Stimulated activated CD4-positive, alpha-beta T cell treated with anti-CD3 and anti-CD28 coated beads, Interleukin-4, amount 100 ng/mL, for 4 hours (primary cell): ENCODE data around the gene PITPNM1.

Experiments
- DNase-seq, 2 experiments: peaks; one replicate each; pipeline ENCODE4 v3.0.0-alpha.2; 2020

Gene PITPNM1

DNA sequence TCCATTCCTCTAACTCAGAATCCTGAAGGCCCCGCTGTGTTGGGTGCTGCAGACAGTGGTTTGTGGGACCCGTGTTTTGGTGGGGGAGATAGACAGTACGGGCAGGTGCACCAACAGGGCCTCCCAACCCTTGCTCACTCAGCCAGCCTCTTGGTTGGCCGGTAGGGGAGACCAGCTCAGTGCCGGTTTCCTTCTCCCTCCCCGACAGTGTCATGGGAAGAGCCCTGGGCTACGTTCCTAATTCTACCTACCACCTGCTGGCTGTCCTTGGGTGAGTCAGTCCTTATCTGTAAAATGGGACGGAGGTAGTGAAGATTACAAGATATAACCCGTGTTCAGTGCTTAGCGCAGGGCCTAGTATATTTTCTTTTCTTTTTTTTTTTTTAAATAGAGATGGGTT, 42.0 kb downstream of the PITPNM1 start:
- no peak for DNase-seq

DNA sequence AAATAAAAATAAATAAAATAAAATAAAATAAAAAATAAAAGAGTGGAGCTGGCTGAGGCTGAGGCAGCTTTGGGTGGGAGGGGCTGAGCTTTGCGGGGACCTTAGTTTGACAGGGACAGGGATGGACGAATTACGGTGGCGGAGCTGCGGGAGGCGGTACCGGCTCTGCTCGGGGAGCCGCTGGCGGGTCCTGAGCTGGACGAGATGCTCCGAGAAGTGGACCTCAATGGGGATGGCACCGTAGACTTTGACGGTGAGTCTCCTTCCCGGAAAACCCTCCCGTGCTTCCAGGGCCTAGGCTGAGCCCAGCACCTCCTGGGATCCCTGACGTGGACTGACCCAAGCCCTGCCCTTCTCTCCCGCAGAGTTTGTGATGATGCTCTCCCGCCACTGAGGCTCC, 46.9 kb downstream of the PITPNM1 start:
- no peak for DNase-seq

DNA sequence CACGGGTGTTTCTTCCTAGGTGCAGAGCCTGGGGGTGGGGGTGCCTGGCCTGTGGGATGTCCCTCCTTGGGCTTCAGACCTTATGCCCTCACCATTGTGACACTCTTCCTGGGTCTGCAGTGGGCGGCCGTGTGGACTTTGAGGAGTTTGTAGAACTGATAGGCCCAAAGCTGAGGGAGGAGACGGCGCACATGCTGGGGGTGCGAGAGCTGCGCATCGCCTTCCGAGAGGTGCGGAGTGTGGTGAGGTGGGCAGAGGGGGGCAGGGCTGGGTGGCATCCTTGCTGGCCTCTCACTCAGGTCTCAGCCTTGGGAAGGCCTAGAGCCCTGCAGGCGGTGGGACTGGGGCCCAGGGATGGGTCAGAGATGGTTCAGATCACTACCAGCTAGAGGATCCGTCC, 47.7 kb downstream of the PITPNM1 start:
- no peak for DNase-seq

DNA sequence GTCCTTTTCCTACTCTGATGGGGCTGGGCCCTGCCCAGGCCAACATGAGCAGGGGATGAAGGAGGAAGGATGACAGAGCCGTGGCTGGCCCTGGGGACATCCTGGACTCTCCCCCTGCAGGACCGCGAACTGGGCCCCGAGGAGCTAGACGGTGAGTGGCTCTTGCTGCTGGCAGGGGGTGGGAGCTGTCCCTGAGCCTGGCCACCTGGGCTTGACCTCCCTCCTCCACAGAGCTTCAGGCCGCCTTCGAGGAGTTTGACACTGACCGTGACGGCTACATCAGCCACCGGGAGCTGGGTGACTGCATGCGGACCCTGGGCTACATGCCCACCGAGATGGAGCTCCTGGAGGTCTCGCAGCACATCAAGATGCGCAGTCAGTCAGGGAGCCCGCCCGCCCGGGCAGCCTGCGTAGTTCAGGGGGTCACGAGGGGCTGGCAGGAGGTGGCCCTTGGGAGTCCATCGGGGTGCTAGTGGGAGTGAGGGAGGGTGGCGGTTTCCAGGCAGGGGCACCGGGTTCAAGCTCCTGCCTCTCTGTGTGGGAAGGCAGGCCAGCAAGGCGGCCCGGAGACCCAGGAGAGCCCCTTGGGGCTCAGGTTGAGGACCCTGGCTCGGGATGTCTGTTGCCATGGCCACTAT, 49.0 kb downstream of the PITPNM1 start:
- no peak for DNase-seq

DNA sequence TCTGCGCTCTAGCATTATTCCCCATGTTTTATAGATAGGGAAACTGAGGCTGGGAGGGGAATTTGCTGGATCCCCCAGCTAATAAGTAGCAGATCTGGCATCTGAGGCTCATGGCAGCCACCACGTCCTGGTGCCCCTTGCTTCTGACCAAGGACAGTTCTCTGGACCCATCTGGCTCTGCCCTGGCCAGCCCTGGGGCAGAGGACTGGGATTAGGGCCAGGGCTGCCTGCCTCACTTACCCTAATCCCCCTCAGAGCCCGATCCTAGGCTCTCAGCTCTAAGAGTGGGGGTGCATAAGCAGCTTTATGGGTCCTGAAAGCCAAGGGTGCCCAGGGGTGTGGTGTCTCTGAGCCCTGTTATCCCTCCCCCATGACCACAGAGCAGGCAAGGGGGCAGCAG, 50.1 kb downstream of the PITPNM1 start, which contains the start of gene CABP4:
Gene CABP4, plus strand, starts transcription at position 301 of the 400 bp plus-strand sequence. Its CDS starts 70 bp downstream, at position 371.
- no peak for DNase-seq

DNA sequence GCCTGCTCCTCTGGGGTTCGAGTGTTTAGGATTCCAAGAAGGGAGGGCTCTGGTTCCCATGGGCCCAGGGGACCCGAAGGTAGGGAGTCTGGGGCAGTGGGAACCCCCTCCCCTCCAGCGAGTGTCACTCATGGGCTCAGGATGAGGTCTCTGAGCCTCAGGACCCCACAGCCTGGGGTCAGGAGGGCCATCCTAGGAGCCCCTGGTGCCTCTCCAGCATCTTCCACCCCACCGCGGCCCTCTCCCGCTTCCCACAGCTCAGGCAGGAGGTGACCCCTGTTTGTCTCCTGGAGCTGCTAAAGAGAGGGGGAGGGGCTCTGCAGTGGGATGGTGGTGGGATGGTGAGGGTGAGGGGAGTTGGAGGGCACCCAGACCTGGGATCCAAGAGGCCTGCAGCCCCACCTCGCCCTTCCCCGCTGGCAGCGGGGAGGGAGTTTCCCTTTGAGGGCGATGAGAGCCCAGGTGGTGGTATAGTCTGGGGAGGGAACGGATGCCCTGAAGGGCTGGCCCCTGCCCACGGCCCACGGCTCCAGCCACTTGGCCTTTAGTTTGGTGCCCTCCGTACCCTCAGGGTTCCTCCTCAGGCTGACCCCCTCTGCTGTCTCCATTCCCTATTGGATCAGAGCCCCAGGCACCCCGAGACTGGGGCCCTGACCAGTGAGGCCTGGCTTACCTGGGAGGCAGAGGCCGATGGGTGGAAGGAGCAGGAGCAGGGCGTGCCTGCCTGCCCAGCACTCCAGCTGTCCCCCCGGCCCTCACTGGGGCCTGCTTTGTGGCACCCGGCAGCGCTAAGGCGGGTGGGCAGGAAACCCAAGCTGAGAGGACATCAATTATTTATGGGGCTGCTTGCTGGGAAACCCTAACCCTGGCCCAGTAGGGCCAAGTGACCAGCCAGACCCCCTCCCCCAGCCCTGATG, 51.1 kb downstream of the PITPNM1 start:
- no peak for DNase-seq

DNA sequence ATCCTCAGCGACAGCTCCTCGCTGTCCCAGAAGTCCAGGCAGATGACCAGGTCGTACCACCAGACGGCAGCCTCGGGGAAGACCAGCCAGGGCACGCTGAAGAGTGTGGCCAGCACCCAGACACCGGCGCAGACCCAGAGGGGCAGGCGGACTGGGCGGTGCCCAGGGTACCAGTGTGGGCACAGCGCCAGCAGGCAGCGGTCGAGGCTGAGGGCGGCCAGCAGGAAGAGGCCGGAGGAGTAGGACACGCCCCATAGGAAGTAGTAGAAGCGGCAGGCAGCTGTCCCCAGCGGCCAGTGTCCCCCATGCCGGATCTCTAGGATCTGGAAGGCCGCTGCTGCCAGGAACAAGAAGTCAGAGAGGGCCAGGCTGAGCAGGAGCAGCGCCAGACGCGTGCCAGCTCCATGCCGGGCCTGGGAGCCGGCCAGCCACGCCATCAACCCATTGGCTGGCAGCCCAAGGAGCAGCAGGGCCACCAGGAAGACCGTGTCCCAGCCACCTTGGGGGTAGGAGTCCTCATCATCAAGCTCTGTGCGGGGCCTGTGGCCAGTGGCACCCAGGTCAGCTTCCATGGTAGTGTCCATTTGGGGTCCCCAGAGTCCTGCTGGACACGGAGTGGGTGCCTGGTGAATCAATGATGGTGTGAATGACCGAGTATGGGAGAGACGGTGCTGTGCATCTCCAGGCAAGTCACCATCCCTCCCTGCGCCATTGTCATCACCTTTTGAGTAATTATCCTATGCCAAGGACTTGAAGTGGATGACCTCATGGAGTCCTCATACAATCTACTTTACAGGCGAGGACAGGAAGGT, 52.8 kb downstream of the PITPNM1 start, which contains the start of gene GPR152:
Gene GPR152, minus strand, starts transcription at position 589 of the 812 bp plus-strand sequence. Its CDS starts 5 bp downstream, at position 584.
- DNase-seq = no peak

DNA sequence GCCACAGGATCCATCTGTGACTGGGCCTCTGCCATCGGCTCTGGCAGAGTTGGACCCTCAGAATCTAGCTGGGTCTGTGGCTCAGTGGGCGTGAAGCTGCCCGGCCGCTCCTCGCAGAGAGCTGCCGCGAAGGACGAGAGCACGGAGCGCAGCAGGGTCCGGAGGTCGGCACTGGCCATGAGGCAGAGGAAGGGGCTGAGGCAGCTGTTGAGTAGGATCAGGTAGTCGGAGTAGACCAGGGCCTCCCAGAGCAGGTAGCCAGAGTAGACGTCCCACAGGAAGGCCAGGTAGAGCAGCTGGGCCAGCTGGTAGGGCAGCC, 53.5 kb downstream of the PITPNM1 start:
- DNase-seq = no peak

DNA sequence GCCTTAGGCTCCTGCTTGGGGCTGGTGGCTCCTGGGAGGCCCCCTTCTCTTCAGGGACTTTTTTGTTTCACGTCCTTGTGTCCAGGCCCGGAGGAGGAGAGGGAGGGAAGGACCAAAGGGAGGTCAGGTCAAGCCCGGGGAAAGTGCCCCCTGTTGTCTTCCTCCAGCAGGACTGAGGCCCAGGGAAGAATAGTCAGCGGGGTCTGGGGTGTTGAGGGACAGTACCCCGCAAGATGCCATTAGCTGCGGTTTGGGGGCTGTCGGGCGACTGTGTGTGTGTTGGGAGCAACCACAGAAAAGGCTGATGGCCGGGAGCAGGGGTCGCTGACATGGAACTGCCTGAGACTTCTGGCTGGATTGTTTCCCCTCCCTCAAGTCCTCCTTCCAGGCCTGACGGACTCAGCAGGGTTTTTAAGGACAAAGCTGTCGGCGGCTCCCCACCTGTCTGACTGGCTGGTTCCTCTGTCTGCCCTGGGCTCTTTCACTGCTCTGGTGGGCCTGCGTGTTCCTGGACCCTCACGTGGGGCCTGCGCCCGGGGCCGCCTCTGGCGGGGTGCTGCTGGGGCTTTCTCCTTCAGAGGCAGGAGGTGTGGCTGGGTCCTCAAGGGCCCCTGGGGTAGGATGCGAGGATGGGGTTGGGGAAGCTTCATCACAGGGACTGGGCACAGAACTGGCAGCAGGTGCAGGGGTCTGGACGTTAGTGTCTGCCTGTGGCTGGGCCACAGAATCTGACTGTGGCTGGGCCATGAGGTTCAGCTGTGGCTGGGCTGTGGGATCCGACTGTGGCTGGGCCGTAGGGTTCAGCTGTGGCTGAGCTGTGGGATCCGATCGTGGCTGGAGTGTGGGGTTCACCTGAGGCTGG, 54.1 kb downstream of the PITPNM1 start:
- no peak for DNase-seq

DNA sequence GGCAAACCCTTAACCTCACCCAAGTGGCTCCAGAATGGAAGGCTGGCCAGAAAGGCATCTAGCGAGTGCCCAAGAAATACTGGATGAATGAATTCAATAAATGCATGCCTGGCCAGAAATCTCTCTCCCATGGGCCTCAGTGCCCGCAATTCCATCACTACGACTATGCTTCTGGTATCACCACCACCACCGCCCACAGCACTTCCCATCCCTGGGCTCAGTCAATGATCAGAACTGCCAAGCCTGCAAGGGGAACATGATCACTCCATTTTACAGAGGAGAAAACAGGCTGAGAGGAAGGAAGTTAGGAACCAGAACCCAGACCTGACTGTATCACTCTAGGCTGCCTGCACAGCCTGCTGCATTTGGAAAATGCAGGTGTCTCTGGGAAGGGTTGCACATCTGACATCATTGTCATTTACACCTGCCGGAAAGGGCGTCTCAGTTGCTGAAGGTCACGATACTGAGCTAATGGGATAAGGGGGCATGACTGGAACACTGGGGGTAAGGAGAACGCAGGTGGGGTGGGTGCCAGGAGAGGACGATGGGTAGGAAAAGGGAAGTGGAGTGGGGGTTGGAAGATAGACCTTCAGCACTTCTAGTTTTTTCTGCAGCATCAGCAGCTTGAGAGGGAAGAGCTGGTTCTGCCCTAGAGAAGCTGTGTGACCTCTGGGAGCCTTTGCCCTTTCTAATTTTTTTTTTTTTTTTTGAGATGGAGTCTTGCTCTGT, 55.9 kb downstream of the PITPNM1 start:
- DNase-seq = no peak

DNA sequence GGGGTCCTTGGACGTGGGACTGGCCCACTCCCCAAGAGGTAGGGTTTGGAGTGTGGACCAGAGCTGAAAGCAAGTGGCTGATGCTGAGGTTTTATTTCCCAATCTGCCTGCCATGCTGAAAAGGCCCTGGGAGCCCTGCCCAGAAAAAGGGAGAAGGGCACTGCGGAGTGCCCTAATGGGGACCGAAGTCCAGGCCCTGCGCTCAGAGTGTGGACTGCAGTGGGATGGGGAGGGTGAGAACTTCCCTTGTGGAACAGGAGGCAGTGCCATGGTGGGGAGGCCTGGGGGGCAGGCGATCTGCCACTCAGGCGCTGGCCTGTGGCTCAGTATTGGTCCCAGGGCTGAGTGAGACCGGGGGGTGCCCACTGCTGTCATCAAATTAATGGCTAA, 56.9 kb downstream of the PITPNM1 start:
- DNase-seq = no peak

DNA sequence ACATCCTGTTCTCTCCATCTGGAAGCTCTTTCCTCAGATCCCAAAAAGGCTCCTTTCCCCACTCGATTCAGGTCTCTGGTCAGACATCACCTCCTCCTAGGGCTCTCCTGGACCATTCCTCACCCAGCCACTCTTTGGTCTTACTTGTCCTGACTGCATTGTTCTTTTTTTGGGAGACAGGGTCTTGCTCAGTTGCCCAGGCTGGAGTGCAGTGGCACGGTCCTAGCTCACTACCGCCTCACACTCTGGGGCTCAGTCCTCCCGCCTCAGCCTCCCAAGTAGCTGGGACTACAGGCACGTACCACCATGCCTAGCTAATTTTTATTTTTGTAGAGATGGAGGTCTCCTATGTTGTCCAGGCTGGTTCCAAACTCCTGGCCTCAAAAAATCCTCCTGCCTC, 59.6 kb downstream of the PITPNM1 start:
- no peak for DNase-seq

DNA sequence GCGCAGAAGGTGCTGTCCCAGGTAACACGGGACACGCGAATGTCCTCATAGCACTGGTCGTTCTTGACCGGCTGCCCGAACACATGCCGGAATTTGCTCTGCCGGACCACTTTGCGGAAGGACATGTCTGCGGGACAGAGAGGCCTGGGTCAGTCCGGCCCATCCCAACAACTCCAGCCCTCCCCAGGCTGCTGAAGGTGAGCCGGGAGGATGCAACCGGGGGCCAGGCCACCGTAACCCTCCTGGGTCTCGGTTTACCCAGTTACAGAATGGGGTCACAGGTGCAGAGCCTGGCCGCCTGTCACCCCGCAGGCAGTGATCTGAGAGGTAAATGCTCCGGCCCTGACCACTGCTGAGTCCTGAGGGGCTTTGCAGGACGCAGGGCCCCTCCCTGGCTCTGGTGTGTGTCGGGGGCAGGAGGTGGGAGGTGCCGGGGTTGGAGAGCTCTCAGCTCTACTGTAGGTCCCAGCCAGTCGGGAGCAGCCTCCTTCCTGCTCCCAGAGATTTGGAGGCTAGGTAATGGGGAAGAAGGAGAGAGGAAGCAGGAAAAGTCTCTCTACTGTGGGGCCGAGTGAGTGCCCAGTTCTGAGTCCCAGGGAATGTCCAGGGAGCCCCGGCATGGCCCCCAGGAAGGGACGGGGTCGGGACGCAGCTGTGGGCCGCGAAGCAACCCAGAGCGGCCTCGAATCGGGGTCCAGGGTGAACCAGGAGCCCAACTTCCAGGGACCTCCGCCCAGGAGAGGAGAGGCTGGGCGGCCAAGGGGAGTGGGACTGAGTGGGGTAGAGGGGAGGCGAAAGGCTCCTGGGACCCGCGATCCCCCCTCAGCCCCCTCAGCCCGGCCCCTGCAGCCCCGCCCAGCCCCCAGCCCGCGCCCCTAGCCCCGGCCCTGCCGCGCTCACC, 62.4 kb downstream of the PITPNM1 start:
- DNase-seq = no peak
